AG10803 (cell line): Measurements from ENCODE around the gene GRID1.
A peak's percentile ranks its signal among the peaks of the same experiment; 100 is the strongest.

Source experiments
- DNase-seq: peaks from one replicate; pipeline ENCODE4 v3.0.0; 2010; ENCODE audit warnings: low read depth
- H3K4me3 ChIP-seq: 2 replicates; pipeline ENCODE4 v1.5.1; 2011; ENCODE audit warnings: mild to moderate bottlenecking, low read length, control low read depth
- TF ChIP-seq, protein P1 (sequence below): conservative IDR thresholded peaks from 2 replicates; pipeline ENCODE4 v1.5.1; 2011; ENCODE audit warnings: mild to moderate bottlenecking, low read length, control low read depth, inconsistent platforms

Gene GRID1

DNA sequence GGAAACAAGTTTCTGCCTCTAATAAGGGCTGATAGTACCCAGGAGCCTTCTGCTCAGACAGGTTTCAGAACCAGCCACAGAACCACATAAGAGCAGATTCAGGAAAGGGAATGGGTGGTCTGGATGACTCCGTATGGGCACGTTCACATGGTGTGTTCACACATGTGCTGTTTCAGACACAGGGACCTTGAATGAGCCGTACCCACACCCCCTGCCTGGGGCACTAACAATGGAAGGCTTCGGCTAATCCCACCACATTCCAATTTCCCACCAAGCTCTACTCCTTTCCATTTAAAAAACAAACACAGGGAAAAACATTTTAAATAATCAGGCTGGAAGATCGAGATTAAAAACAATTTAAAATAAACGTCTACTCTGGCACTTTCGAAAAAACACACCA lies 217.3 kb downstream of the GRID1 start:
- DNase-seq: no peak
- no peak overlapping the region for H3K4me3 ChIP-seq
- TF ChIP-seq, protein P1, sequence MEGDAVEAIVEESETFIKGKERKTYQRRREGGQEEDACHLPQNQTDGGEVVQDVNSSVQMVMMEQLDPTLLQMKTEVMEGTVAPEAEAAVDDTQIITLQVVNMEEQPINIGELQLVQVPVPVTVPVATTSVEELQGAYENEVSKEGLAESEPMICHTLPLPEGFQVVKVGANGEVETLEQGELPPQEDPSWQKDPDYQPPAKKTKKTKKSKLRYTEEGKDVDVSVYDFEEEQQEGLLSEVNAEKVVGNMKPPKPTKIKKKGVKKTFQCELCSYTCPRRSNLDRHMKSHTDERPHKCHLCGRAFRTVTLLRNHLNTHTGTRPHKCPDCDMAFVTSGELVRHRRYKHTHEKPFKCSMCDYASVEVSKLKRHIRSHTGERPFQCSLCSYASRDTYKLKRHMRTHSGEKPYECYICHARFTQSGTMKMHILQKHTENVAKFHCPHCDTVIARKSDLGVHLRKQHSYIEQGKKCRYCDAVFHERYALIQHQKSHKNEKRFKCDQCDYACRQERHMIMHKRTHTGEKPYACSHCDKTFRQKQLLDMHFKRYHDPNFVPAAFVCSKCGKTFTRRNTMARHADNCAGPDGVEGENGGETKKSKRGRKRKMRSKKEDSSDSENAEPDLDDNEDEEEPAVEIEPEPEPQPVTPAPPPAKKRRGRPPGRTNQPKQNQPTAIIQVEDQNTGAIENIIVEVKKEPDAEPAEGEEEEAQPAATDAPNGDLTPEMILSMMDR: no peak

GRCh38 chr10:86148117-86148516 lies 218.5 kb downstream of the GRID1 start:
- no peak overlapping the region for H3K4me3 ChIP-seq
- DNase-seq: no peak
- TF ChIP-seq, protein P1: no peak

- no peak for DNase-seq
- no peak overlapping the region for H3K4me3 ChIP-seq
- TF ChIP-seq, protein P1: no peak
Observed at GRCh38 chr10:86144301-86144700, 222.3 kb downstream of the GRID1 start.

- TF ChIP-seq, protein P1: no peak
- H3K4me3 ChIP-seq: no peak overlapping the region
- DNase-seq: no peak
Observed at GRCh38 chr10:86141896-86142295, 224.7 kb downstream of the GRID1 start.

- no peak for DNase-seq
- no peak overlapping the region for H3K4me3 ChIP-seq
- TF ChIP-seq, protein P1: peak; percentile 13; the same call in 1 of the 2 replicates
Observed at GRCh38 chr10:86139066-86139657, 227.4 kb downstream of the GRID1 start.

DNA sequence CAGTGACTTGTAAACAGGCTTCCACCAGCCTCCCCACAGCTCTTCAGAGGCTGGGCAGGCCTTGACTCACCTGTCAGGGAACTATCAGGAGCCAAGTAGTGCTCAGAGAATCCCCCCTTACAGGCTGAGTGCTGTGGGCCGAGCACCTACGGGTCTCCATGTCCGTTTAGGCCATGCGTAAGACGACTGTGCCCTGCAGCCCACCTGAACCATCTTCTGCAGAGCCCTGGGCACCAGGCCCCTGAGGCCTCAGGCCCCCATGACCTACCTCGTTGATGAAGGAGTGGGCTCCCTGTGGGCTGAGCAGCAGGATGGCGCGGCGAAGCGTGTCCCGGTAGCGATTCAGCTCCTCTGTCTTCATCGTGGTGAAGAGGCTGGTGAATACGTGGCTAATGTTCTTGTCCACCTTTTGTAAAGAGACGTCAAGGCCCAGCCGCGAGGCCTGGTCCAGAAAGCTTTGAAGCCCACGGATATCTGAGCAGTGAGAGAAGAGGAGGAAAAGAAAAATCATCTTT lies 228.0 kb downstream of the GRID1 start:
- no peak overlapping the region for H3K4me3 ChIP-seq
- no peak for DNase-seq
- TF ChIP-seq, protein P1: no peak

GRCh38 chr10:86137561-86137960 lies 229.0 kb downstream of the GRID1 start:
- TF ChIP-seq, protein P1: no peak
- H3K4me3 ChIP-seq: no peak overlapping the region
- DNase-seq: no peak
